NCI-H82 treated with DMSO at 0.1 percent for 48 hours (cell line): ENCODE results near the gene TTC12.
"Not testable (repeated sequence)": the region's sequence is repeated elsewhere in the genome, so short reads cannot be mapped to it uniquely, and the experiment has no call there.

Experiments used
- DNase-seq: peaks from one replicate; lab custom pipeline; 2025; ENCODE audit not compliant: unreplicated experiment; lab: John Stamatoyannopoulos, UW

TTC12 gene

DNA sequence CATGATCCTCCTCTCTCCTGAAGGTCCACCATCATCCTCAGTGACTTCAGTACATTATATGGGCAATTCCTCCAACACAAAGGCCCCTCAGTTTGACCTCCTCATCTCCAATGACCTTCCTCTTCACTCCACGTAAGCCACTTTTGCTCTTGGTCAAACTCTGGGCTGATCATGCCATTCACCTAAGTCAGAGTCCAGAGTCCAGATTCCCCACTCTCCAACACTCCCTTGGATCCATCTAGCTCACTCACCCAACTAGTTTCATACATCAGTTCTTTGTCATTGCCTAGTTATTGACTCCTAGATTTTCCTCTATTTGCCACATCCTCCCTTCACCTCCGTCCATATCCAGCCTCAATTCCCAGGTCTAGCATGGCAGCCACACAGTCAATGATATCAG is 30.5 kb upstream of the TTC12 start:
- no peak for DNase-seq

DNA sequence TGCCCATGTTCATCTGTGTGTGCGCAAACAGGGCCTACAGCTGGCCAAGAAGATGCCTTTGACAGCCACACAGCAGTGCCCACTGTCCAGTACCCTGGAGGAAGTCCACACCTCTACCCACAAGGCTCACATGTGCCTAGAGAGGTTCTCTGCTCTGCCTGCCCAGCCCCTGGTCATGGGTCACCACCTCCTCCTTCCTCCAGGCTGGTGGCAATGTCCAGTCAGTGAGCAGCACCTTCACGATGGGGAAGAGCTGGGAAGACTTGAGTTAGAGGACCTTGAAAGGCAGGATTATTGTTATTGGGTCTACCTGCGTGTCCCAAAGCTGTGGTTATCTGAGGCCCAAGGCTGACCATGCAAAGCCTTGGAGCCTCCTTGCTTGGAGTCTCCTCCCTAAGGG is 28.4 kb upstream of the TTC12 start:
- DNase-seq: no peak

DNA sequence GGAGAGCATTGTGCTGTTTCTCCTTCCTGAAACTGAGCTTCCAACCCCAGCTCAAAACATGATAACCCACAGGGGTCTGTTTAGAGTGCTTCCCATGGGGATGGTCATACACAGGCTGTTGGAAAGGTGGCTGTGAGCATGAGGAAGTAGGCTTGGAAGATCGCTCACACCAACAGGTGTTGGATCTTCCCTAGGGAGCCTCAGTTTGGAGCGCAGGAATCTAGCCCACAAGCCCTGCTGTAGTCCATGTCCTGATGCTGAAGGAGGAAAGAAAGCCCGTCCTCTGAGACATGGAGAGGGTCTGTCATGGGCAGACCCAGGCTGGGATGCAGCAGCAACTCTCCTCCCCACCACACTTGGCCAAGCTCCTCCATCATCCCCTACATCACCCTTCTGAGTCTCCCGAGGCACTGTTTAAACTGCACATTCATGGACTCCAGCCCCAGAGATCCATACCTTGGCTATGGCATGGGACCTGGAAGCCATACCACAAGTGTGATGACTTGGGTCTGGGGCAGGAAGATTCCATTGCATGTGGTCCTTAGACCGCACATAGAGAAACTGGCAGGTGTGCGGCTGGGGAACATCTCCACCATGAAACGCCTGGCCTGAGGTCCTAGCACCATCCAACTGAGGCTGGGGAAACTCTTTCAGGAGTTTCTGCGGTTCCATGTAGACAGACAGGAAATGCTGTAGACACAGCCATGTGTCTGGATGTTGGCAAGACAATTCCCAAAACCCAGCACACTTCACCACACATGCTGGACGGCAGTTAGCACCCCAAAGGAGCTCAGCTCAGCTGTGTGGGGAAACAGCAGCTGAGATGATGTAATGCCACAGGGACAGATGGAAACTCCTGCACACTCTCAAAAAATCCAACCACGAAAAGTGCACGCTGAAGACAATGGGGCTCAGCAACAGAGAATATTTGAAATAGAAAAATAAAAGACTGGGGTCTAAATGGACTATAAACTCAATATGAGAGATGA is 27.6 kb upstream of the TTC12 start:
- no peak for DNase-seq

DNA sequence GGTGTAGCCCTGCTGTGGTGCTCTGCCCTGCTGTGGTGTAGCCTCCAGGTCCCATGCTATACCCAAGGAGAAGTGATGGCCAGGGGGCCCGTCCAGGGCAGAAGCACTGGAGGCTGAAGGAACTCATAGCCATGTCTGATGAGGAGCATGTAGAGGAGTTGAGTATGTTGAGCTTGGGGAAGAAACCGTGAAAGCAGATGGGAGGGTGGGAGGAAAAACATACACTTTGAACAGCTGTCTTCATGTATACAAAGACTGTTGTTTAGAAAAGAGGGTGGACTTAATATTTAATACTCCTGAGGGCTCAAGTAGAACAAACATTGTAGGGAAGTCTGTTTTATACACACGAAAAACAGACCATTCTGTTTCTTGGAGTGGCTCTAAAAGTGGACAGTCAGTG is 26.6 kb upstream of the TTC12 start:
- no peak for DNase-seq

DNA sequence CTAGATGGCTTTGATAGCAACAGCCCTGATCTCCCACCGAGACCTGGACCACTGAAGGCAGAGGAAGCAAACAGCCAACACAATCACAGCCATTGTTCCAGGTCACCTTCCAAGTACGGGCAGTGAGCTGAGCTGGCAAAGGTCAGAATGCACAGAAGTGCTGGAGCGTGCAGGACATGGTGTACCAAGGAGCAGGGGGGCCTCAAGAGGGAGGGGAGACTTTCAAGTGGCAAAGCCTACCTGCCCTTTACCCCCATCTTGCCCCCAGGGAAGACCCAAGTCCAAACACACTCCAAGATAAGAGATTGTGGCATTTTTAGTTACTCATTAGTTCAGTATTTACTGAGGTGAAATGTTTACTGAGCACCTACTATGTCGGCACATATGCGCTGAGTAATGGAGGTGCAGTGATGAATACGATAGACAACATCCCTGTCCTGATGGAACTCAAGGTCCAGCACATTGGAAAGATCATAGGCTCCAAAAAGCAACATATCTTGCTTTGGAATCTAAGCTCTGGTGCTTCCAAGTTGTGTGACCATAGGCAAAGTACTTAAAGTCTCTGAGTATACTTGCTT is 26.0 kb upstream of the TTC12 start:
- DNase-seq: no peak

DNA sequence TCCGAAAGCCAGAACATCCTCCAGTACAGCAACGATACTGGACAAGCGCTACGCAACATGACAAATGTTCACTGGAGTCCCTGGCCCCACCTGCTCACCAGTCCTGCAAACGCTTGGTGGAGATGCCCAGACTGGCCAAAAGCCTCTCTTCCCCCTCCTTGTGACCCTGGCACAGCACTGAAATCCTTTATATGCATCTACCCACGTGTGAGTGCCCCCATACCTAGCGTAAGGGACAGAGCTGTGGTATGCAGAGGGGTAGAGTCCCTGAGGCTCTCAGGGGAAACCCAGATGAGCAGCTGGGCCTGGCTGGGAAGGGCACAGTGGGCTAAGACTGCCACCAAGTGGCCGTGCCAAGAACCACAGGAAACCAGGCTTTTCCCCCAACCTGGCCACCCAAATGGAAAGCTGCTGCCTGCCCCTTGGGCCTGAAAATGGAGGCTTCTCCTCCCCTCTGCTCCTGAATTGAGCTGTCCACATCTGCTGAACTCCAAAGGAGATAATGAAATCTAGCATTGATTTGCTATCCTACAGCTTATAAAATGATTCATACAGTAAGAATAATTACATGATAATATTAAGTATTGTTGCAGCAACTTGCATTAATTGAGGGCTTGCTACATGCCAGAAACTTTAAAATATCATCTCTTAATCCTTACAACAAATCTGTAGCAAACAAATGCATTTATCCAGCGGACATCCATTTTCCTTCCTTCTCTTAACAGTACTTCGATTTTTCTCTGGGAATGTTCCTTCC is 24.8 kb upstream of the TTC12 start:
- peak; percentile 36 for DNase-seq

DNA sequence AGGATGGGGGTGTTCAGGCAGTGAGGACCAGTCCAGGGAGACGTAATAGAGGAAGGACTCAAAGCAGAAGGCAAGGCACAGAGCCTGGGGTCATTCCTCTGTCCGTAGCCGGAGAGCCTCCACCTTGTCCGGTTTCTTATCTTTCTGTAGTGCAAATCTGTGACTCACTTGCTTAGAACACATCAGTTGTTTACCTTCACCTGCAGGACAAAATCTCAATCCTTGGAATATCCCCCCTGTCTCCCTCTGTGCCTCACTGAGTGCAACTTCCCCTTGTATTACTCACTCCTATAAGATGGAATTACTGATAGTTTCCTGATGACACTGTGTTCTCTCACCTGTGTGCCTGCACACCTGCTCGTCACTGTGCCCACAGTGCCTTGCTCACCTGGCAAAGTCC is 20.4 kb upstream of the TTC12 start:
- DNase-seq: no peak

DNA sequence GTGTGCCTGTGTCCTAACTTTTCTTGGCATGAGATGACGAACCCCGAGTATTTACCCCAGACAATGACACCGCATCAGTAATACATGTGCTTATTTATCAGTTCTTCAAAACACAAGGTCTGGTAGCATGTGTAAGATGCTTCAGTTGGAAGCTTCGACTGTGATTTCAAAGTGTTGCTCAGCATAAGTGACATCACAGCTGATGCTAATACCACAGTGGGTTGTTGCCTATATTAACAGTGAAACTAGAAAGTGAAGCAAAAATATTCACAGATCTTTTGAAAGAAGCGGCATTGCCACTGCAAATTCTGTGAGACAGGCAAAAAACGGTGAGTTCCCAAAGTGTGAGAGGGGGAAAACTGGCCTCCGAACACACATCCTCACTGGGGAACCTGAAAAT is 18.4 kb upstream of the TTC12 start:
- DNase-seq: no peak

DNA sequence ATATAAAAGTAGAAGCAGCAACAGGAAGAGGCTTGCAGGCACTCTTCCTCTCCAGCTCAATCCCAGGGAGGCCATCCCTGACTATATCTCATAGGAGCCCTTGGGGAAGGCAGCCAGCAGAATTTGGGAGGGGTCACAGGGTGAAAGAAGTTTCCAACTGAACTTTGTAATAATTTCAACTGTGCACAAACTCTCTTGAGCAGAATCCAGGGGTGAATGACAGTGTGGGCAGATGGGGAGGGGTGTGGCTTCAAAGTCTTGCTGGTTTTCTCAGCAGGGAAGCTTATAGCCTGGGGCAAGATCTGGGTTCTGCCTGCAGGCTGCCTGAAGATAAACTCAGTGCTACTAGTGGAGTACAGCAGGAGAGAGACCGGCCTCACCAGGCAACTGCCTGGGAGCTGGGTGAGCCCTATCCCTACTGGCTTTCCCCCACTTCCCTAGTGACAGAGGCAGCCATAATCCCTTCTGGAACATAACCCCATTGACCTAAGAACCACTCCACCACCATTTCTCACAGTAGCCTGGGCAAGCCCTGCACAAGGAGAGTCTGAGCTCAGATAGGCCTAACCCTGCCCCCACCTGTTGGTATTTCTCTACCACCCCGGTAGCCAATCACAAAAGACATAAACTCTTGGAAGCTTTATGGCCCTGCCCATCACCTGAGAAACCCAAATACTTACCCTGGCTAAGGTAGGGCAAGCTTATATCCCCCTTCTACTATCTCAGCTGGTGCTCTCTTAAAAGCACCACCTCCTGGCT is 17.8 kb upstream of the TTC12 start:
- DNase-seq: peak; percentile 6

DNA sequence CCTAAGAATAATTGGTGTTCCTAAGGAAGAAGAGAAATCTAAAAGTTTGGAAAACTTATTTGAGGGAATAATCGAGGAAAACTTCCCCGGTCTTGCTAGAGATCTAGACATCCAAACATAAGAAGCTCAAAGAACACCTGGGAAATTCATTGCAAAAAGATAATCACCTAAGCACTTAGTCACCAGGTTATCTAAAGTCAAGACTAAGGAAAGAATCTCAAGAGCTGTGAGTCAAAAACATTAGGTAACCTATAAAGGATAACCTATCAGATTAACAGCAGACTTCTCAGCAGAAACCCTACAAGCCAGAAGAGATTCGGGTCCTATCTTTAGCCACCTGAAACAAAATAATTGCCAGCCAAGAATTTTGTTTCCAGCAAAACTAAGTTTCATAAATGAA is 15.9 kb upstream of the TTC12 start:
- DNase-seq: not testable (repeated sequence)

DNA sequence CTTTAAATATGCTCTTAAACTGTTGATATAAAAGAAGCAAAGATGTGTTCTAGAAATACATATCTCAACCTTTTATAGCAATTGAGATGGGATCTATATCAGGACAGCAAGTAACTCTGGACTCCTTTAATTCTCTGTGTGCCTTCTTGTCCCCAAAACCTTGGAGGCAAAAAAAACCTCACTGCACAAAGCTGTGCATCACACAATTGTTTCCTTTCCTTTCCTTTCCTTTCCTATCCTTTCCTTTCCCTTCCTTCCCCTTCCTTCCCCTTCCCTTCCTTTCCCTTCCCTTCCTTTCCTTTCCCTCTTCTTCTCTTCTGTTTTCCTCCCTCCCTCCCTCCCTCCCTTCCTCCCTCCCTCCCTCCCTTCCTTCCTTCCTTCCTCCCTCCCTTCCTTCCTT is 9.5 kb upstream of the TTC12 start:
- DNase-seq: no peak

DNA sequence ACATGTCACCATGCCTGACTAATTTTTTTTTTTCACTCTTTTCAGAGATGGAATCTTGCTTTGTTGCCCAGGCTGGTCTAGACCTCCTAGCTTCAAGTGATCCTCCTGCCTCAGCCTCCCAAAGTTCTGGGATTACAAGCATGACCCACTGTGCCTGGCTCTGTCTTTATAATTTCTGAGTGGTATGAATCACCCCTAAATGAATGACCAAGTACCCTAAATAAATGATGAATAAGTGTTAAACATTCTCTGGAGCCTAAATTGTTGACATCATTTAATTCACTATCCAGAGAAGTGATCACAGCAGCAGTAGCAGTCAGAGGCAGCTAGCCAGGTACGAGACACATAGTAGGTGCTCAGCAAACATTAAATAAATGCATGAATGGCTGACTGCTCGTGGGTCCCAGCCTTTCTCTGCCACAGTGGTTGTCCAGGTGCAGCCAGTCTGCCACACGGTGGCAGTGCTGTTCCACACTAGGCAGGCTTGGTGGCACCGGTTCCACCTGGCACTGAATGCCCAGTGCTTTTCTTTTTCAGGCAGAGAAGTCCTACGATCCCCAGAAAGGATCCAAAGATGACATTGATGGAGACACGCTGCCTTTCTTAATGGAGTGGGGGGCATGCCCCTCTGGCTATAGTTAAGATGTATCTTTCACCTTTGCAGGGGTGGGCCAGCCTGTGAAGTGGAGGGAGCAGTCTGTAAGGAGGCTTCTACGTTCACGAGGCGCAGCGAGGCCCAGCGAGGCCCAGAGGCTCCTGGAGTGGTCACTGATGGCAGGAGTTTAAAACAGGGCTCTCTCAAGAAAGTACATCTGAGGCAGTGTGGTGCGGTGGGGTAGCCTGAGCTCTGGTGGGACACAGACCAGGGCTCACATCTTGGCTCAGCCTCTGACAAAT is 8.7 kb upstream of the TTC12 start:
- no peak for DNase-seq

DNA sequence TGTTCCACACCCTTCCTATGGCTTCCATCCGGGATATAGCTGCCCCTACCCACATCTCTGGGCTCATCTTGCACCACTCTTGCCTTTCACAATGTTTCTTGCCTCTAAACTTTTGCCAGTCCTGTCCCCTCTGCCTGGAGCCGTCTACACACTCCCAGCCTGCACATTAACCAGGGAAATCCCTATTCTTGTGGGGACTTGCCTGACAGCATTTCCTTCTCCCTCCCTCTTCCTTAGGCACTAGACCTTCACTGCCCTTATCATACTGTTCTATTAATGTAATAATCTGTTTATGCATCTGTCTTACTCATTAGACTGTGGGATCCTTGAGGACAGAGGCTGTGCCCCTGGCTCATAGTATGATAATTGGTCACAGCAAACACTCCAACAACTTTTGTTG is 5.8 kb upstream of the TTC12 start:
- no peak for DNase-seq

DNA sequence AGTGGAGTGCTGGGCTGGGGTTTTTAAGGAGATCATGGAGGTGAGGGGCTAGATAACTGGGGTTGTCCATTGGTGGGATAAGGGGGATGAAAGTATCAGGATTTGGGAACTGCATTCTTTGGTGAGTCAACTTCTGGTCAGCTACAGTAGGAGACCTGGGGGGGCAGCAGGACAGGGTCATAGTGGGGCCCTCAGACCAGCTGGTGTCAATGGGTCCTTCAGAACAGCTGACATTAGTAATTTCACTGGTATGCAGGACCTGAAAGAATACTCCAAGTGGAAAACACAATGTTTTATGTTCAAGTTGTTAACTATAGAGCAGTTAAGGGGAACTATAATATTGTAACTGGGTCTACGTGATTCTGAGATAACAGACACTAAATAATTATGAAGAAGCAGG is 2.8 kb upstream of the TTC12 start:
- no peak for DNase-seq

DNA sequence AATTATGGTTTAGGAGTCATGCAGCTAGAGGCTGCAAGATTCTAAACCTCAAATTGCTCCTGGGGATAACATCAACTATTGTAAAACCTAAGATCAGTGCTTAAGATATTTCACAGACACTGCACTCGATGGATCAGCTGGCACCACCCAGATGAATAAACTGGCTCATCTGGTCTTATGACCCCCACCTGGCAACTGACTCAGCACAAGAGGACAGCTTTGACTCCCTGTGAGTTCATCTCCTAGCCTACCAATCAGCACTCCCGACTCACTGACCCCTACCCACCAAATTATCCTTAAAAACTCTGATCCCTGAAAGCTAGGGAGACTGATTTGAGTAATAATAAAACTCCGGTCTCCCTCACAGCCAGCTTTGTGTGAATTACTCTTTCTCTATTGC is 782 bp upstream of the TTC12 start:
- no peak for DNase-seq

DNA sequence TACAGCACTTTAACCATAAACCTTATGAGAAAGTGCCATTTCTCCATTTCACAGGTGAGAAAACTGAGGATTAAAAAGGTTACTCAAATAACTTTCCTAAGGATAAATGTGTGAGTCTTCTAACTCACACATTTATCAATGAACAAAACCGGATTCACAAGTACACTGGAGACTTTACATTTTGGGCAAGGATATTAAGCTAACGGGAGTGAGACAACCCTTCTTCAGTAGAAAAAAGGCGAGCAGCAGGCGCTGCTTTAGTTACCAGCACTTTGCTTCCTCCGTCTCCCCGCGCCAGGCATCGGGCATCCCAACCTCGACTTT is 356 bp upstream of the TTC12 start:
- no peak for DNase-seq

DNA sequence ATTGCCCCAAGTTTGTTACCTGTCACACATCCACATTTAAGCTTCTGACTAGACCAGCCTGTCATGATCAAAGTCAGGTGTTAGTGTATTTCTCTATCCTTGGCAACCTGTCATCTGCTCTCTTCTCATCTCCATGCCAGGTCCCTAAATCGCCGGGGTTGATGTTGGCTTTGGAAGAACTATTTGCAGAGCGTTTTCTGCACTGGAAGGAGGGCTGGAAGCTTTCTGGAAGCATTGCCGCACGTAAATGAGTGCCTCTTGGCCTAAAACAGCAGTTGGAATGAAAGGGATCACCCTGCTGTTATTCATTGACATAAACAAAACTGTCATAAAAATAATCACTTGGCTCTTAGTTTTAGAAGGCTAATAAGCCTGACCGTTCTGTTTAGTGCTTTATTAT is 1.4 kb downstream of the TTC12 start:
- DNase-seq: no peak

DNA sequence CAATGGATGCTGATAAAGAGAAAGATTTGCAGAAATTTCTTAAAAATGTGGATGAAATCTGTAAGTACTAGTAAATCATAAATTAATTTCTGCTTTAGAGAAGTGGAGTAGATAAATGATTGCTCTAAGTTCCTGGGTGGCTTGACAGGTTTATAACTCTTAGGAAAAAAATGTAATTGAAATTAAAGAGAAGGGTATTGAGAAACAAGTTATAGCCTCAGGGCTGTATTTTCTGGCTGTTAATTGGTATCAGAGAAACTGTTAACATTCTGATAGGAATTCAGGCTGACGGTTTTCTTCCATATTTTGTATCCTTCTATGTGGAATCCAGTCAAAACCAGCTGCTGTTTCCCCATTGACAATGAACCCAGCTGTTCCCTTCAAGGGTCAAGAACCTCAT is 1.9 kb downstream of the TTC12 start:
- DNase-seq: no peak

DNA sequence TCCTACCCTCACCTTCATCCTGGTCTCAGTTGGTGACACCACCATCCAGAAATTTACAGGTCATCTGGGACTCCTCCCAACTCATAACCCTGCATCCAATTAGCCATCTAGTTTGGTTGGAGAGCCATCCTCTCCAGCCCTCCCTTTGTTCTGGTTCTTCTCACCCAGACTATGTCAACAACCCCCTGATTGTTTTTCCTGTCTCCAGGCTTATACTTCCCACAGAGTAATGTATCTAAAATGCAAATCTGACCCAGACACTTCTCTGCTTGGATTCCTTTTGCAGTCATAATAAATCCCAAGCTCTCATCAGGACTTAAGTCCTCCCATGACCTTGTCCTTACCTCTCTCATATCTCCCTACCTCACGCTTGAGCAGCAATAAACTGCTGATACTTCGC is 3.0 kb downstream of the TTC12 start:
- no peak for DNase-seq

DNA sequence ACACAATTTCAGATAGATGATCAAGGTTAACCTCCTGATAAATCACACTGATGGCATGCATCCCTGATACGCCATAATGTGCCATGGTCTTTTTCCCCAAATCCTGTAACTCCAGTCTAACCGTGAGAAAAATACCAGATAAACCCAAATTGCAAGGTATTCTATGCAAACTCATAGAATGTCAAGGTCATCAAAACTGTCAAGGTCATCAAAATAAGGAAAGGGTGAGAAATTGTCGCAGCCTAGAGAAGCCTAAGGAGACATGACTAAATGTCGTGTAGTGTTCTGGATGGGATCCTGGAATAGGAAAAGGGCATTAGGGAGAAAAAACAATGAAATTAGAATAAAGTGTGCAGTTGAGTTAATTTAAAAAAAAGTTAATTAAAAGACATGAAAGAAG is 4.7 kb downstream of the TTC12 start:
- no peak for DNase-seq
